Vagina (tissue), 2 donors: ENCODE measurements around the gene BCL2L13. TPM values are rescaled to one million over a fixed set of nuclear protein-coding genes. Genes with fewer than 3 reads are reported as not detected.

Experiments used
- DNase-seq, 2 donors: peaks; one replicate each; pipeline ENCODE4 v3.0.0-alpha.2; 2017; ENCODE audit errors: extremely low spot score in 2 of 2
- H3K27ac ChIP-seq: fragments of 200-600 bp; sonication (generic); one replicate; pipeline ENCODE4 v1.5.1; 2019
- H3K27me3 ChIP-seq: fragments of 200-600 bp; sonication (generic); one replicate; pipeline ENCODE4 v1.5.1; 2019
- H3K36me3 ChIP-seq, 2 donors: fragments of 200-600 bp; sonication (generic); one replicate each; pipeline ENCODE4 v1.5.1; 2017 to 2019
- H3K4me1 ChIP-seq: fragments of 200-600 bp; sonication (generic); one replicate; pipeline ENCODE4 v1.5.1; 2019
- H3K4me3 ChIP-seq, 2 donors: fragments of 200-600 bp; sonication (generic); 1 replicate in 1 of 2; 2 replicates in 1 of 2; pipeline ENCODE4 v1.5.1; 2016 to 2019
- H3K9me3 ChIP-seq: fragments of 200-600 bp; sonication (generic); one replicate; pipeline ENCODE4 v1.5.1; 2019
- POLR2A ChIP-seq, 2 donors: fragments of 450-650 bp; IDR thresholded peaks; one replicate each; pipeline ENCODE4 v1.6.1; 2017; ENCODE audit warnings: antibody characterized with exemption in 2 of 2, mild to moderate bottlenecking in 2 of 2, moderate library complexity in 2 of 2
- POLR2AphosphoS5 ChIP-seq, 2 donors: sonication (generic); formaldehyde crosslinking; IDR thresholded peaks; one replicate each; pipeline ENCODE4 v1.9.0; 2017; ENCODE audit warnings: antibody characterized with exemption in 2 of 2, mild to moderate bottlenecking in 2 of 2, low read depth in 1 of 2; ENCODE audit not compliant: insufficient read depth in 1 of 2
- intact Hi-C: fragments of 100-400 bp; cut with DNase I; formaldehyde crosslinking; loops from one replicate; pipeline ENCODE4 v1.15.1; 2023
- total RNA-seq: library from RNA; depleted of rRNA; stranded (reverse); fragments of >200 nt; gene quantifications from one replicate; pipeline ENCODE4 v1.2.3, GENCODE V29; 2016
- TF ChIP-seq, protein P1 (sequence below), 3 experiments: fragments of 450-650 bp in 2 of 3; fragments of 200-600 bp in 1 of 3; sonication (generic) in 1 of 3; IDR thresholded peaks; one replicate each; pipeline ENCODE4 v1.5.1; 2017 to 2019; ENCODE audit warnings: antibody characterized with exemption in 3 of 3, mild to moderate bottlenecking in 2 of 3, moderate library complexity in 2 of 3

BCL2L13 gene, protein sequence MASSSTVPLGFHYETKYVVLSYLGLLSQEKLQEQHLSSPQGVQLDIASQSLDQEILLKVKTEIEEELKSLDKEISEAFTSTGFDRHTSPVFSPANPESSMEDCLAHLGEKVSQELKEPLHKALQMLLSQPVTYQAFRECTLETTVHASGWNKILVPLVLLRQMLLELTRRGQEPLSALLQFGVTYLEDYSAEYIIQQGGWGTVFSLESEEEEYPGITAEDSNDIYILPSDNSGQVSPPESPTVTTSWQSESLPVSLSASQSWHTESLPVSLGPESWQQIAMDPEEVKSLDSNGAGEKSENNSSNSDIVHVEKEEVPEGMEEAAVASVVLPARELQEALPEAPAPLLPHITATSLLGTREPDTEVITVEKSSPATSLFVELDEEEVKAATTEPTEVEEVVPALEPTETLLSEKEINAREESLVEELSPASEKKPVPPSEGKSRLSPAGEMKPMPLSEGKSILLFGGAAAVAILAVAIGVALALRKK
- 41.3 TPM for total RNA-seq

GRCh38 chr22:17638432-17639246 lies at the start of gene BCL2L13:
BCL2L13 (plus strand) TSS chr22:17638757; CDS start chr22:17655712, 16,955 bp downstream.
- peak within 1 kb of the TSS; percentile 99 for H3K27ac ChIP-seq
- DNase-seq: peak in 1 of 2 donors; percentile 96
- peak within 1 kb of the TSS; percentile 52 to 99 for H3K4me3 ChIP-seq
- intact Hi-C loops: no loop called here
- TF ChIP-seq POLR2A (IDR thresholded peaks at IDR 0.05) (peak; percentile 89 to 95), POLR2AphosphoS5 (IDR thresholded peaks at IDR 0.05; ENCODE audit: insufficient read depth in 1 of 2, low read depth in 1 of 2) (peak; percentile 93 to 99)
- TF ChIP-seq, protein P1, sequence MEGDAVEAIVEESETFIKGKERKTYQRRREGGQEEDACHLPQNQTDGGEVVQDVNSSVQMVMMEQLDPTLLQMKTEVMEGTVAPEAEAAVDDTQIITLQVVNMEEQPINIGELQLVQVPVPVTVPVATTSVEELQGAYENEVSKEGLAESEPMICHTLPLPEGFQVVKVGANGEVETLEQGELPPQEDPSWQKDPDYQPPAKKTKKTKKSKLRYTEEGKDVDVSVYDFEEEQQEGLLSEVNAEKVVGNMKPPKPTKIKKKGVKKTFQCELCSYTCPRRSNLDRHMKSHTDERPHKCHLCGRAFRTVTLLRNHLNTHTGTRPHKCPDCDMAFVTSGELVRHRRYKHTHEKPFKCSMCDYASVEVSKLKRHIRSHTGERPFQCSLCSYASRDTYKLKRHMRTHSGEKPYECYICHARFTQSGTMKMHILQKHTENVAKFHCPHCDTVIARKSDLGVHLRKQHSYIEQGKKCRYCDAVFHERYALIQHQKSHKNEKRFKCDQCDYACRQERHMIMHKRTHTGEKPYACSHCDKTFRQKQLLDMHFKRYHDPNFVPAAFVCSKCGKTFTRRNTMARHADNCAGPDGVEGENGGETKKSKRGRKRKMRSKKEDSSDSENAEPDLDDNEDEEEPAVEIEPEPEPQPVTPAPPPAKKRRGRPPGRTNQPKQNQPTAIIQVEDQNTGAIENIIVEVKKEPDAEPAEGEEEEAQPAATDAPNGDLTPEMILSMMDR (IDR thresholded peaks at IDR 0.05): no peak
- H3K4me1 ChIP-seq: peaks cover 35% of the 10 kb centered on the region
- H3K27me3 ChIP-seq: no peaks in the 10 kb centered on the region
- no peaks in the 10 kb centered on the region for H3K9me3 ChIP-seq
- H3K36me3 ChIP-seq: no peaks in the 10 kb centered on the region

GRCh38 chr22:17589810-17590375 lies 48.7 kb upstream of the BCL2L13 start:
- TF ChIP-seq POLR2A (IDR thresholded peaks at IDR 0.05) (no peak), POLR2AphosphoS5 (IDR thresholded peaks at IDR 0.05; ENCODE audit: insufficient read depth in 1 of 2, low read depth in 1 of 2) (no peak)
- TF ChIP-seq, protein P1 (IDR thresholded peaks at IDR 0.05): no peak
- no peaks in the 10 kb centered on the region for H3K4me1 ChIP-seq
- no peaks in the 10 kb centered on the region for H3K27me3 ChIP-seq
- no peaks in the 10 kb centered on the region for H3K9me3 ChIP-seq
- no peak overlapping the region for H3K27ac ChIP-seq
- H3K36me3 ChIP-seq: peaks cover 0 to 51% of the 10 kb centered on the region in 2 donors
- DNase-seq: no peak
- no peak overlapping the region for H3K4me3 ChIP-seq
- intact Hi-C loops: no loop called here

DNA sequence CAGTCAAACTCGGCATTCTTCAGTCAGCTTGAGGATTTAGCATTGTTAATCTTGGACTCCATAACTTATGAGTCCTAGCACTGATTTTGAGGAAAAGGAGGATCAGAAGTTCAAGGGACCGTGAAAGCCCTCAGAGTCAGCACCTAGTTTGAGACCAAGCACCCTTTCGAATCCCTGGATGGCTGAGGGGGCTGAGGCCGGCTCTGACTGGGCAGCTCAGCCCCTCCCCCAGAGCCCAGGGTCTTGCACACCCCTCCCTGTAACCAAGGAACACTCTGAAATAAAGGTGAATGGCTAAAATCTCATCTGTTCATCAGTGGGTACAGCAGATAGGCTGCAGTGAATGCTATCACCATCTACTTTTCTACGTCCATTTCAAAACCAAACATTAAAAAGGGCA lies 48.0 kb upstream of the BCL2L13 start:
- Histone ChIP-seq H3K27me3 (no peaks in the 10 kb centered on the region), H3K4me1 (no peaks in the 10 kb centered on the region), H3K9me3 (no peaks in the 10 kb centered on the region), H3K36me3 (peaks cover 0 to 58% of the 10 kb centered on the region in 2 donors), H3K27ac (no peak overlapping the region), H3K4me3 (no peak overlapping the region)
- TF ChIP-seq POLR2AphosphoS5 (IDR thresholded peaks at IDR 0.05; ENCODE audit: insufficient read depth in 1 of 2, low read depth in 1 of 2) (no peak), POLR2A (IDR thresholded peaks at IDR 0.05) (no peak)
- TF ChIP-seq, protein P1 (IDR thresholded peaks at IDR 0.05): no peak
- intact Hi-C loops: no loop called here
- no peak for DNase-seq

GRCh38 chr22:17592201-17592600 lies 46.4 kb upstream of the BCL2L13 start:
- H3K36me3 ChIP-seq: peaks cover 0 to 74% of the 10 kb centered on the region in 2 donors
- H3K4me3 ChIP-seq: no peak overlapping the region
- DNase-seq: no peak
- TF ChIP-seq POLR2A (IDR thresholded peaks at IDR 0.05) (no peak), POLR2AphosphoS5 (IDR thresholded peaks at IDR 0.05; ENCODE audit: insufficient read depth in 1 of 2, low read depth in 1 of 2) (no peak)
- TF ChIP-seq, protein P1 (IDR thresholded peaks at IDR 0.05): no peak
- H3K4me1 ChIP-seq: no peaks in the 10 kb centered on the region
- H3K27ac ChIP-seq: no peak overlapping the region
- intact Hi-C loops: no loop called here
- H3K9me3 ChIP-seq: no peaks in the 10 kb centered on the region
- no peaks in the 10 kb centered on the region for H3K27me3 ChIP-seq
